ENCODE measurements around the gene DDX6.

- TF ChIP-seq ZNF521 (tag by site-specific recombination; IDR thresholded peaks at IDR 0.05), result no peak
- TF ChIP-seq CTCF (tag by site-specific recombination; IDR thresholded peaks at IDR 0.05), result no peak
- TF ChIP-seq ZNF266 (tag by site-specific recombination; IDR thresholded peaks at IDR 0.05; ENCODE audit: low read depth), result no peak
- no peak for TF ChIP-seq YY1 (tag by site-specific recombination; IDR thresholded peaks at IDR 0.05)
- no peak for TF ChIP-seq ZNF239 (tag by site-specific recombination; IDR thresholded peaks at IDR 0.05)
- no peak for TF ChIP-seq ZNF114 (tag by site-specific recombination; IDR thresholded peaks at IDR 0.05)
Observed at GRCh38 chr11:118714816-118715215, 76.1 kb downstream of the DDX6 start.

Measured in HEK293 (cell line).